Stimulated activated CD8-positive, alpha-beta memory T cell treated with anti-CD3 and anti-CD28 coated beads, Interleukin-4, amount 100 ng/mL, for 48 hours (primary cell): ENCODE data around the gene IMMP2L.

Experiments used
- DNase-seq: peaks from one replicate; pipeline ENCODE4 v3.0.0-alpha.2; 2020

Gene IMMP2L

GRCh38 chr7:110835849-110836248 lies 726.4 kb downstream of the IMMP2L start:
- DNase-seq: no peak

- DNase-seq: no peak
These were observed 727.1 kb downstream of the IMMP2L start for GRCh38 chr7:110835218-110835617.

GRCh38 chr7:110831419-110831818 lies 730.9 kb downstream of the IMMP2L start:
- no peak for DNase-seq

- DNase-seq: no peak
These were observed 731.5 kb downstream of the IMMP2L start for GRCh38 chr7:110830778-110831177.

GRCh38 chr7:110827936-110828335 lies 734.4 kb downstream of the IMMP2L start:
- no peak for DNase-seq

- DNase-seq: no peak
These were observed 734.9 kb downstream of the IMMP2L start for GRCh38 chr7:110827287-110827855.

- DNase-seq: no peak
These were observed 748.3 kb downstream of the IMMP2L start for GRCh38 chr7:110813986-110814385.

GRCh38 chr7:110809832-110810231 lies 752.5 kb downstream of the IMMP2L start:
- no peak for DNase-seq

- no peak for DNase-seq
These were observed 753.9 kb downstream of the IMMP2L start for GRCh38 chr7:110808361-110808760.

GRCh38 chr7:110804501-110804900 lies 757.8 kb downstream of the IMMP2L start:
- no peak for DNase-seq

- DNase-seq: no peak
These were observed 758.6 kb downstream of the IMMP2L start for GRCh38 chr7:110803602-110804143.

- no peak for DNase-seq
These were observed 760.8 kb downstream of the IMMP2L start for GRCh38 chr7:110801502-110801901.

GRCh38 chr7:110800984-110801383 lies 761.3 kb downstream of the IMMP2L start:
- DNase-seq: no peak

GRCh38 chr7:110797656-110798055 lies 764.6 kb downstream of the IMMP2L start:
- DNase-seq: no peak

- no peak for DNase-seq
These were observed 771.3 kb downstream of the IMMP2L start for GRCh38 chr7:110790992-110791391.

GRCh38 chr7:110786328-110786965 lies 775.8 kb downstream of the IMMP2L start:
- no peak for DNase-seq

GRCh38 chr7:110784749-110785148 lies 777.5 kb downstream of the IMMP2L start:
- no peak for DNase-seq

- DNase-seq: no peak
These were observed 781.6 kb downstream of the IMMP2L start for GRCh38 chr7:110780712-110781111.

- no peak for DNase-seq
These were observed 783.0 kb downstream of the IMMP2L start for GRCh38 chr7:110779339-110779738.

GRCh38 chr7:110775046-110775445 lies 787.2 kb downstream of the IMMP2L start:
- no peak for DNase-seq

GRCh38 chr7:110774071-110774470 lies 788.2 kb downstream of the IMMP2L start:
- DNase-seq: no peak

GRCh38 chr7:110772615-110773014 lies 789.7 kb downstream of the IMMP2L start:
- no peak for DNase-seq

- DNase-seq: no peak
These were observed 790.6 kb downstream of the IMMP2L start for GRCh38 chr7:110771717-110772116.

GRCh38 chr7:110767550-110768110 lies 794.7 kb downstream of the IMMP2L start:
- DNase-seq: no peak
